ENCODE measurements around the gene MLIP.

The MLIP gene

GRCh38 chr6:54107470-54108090 is 3.7 kb upstream of the MLIP start:
- H3K4me3 ChIP-seq (ENCODE audit: low read depth, low read length): no peak overlapping the region
- TF ChIP-seq, protein P1, sequence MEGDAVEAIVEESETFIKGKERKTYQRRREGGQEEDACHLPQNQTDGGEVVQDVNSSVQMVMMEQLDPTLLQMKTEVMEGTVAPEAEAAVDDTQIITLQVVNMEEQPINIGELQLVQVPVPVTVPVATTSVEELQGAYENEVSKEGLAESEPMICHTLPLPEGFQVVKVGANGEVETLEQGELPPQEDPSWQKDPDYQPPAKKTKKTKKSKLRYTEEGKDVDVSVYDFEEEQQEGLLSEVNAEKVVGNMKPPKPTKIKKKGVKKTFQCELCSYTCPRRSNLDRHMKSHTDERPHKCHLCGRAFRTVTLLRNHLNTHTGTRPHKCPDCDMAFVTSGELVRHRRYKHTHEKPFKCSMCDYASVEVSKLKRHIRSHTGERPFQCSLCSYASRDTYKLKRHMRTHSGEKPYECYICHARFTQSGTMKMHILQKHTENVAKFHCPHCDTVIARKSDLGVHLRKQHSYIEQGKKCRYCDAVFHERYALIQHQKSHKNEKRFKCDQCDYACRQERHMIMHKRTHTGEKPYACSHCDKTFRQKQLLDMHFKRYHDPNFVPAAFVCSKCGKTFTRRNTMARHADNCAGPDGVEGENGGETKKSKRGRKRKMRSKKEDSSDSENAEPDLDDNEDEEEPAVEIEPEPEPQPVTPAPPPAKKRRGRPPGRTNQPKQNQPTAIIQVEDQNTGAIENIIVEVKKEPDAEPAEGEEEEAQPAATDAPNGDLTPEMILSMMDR (IDR thresholded peaks at IDR 0.05; ENCODE audit: low read depth, low read length): no peak

- TF ChIP-seq, protein P1 (IDR thresholded peaks at IDR 0.05; ENCODE audit: low read depth, low read length): no peak
- no peak overlapping the region for H3K4me3 ChIP-seq (ENCODE audit: low read depth, low read length)
Measured at GRCh38 chr6:54108271-54108670, 3.0 kb upstream of the MLIP start.

- TF ChIP-seq, protein P1 (IDR thresholded peaks at IDR 0.05; ENCODE audit: low read depth, low read length): no peak
- no peak overlapping the region for H3K4me3 ChIP-seq (ENCODE audit: low read depth, low read length)
Measured at GRCh38 chr6:54109586-54109985, 1.7 kb upstream of the MLIP start.

DNA sequence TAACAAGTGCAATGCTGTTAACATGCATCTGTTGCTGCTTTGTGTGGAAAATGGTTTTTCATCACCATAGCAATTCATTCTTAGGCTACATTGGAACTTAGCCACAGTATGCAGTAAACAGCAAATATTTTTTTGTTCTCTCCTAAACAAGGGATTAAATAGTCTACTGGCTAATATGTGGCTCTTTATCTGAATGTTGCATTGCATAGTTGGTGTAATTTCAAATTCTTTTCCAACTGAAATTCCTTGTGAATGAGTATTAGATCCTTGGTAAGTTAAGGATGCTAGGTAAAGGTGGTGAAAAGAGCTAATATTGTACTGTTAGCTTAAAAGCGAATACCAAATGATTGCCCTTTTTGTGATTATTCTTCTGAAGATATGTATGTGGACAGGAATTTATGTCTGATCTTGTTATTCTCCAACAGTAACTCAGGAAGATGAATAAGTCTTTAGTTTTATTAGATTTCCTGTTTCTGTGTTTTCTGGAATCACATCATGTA is 958 bp downstream of the MLIP start:
- TF ChIP-seq, protein P1 (IDR thresholded peaks at IDR 0.05; ENCODE audit: low read depth, low read length): no peak

DNA sequence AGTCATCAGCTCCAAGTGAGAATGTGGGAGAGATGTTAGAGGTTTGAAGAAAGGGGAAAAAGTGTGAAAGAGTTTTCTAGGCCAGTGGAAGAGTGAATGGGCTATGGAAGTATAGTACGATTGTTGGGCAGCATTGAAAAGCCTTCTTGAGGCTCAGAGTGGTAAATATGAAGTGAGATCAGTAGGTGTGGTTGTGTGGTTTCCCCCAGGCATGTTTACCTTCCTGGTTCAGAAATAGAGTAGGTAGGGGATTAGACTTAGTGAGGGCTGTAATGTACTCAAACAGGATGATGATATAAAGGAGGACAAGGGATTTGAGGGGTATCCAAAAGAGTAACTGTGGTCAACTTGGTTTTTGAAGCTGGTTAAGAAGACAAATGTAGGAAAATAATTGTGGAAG is 3.7 kb downstream of the MLIP start:
- H3K4me3 ChIP-seq (ENCODE audit: low read depth, low read length): no peak overlapping the region
- TF ChIP-seq, protein P1 (IDR thresholded peaks at IDR 0.05; ENCODE audit: low read depth, low read length): no peak

More for the DNA sequence above, 958 bp downstream of the MLIP start:
- H3K4me3 ChIP-seq (ENCODE audit: low read depth, low read length): no peak overlapping the region

DNA sequence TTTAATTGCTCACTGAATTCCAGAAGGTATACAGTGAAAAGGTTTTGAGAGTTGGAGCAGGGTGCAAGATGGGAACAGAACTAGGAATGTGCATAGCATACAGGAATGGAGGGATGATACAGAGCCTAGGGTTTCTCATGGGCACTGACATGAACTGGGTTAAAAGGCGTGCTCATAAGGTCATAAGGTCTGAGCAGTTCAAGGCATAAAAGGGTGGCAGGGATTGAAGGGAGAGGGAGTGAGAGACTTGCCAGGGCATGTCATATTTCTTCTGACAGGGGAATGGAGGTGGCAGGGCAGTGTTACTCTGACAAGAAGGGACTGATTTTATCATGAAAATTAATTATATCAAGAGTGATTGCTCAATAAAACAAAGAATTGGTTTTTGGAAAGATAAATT is 4.7 kb downstream of the MLIP start:
- H3K4me3 ChIP-seq (ENCODE audit: low read depth, low read length): no peak overlapping the region
- TF ChIP-seq, protein P1 (IDR thresholded peaks at IDR 0.05; ENCODE audit: low read depth, low read length): no peak

- TF ChIP-seq, protein P1 (IDR thresholded peaks at IDR 0.05; ENCODE audit: low read depth, low read length): no peak
- H3K4me3 ChIP-seq (ENCODE audit: low read depth, low read length): no peak overlapping the region
Measured at GRCh38 chr6:54118117-54118516, 6.9 kb downstream of the MLIP start.
